T47D (cell line): ENCODE data around the gene TMCO2.

ENCODE experiments used
- DNase-seq, 2 experiments: peaks; one replicate each; pipeline versions ENCODE4 v3.0.0 to v3.0.0-alpha.2; 2011 to 2012; ENCODE audit warnings: low read depth in 1 of 2, low spot score in 1 of 2
- JUND ChIP-seq: IDR thresholded peaks from 2 replicates; pipeline ENCODE4 v1.6.1; 2012; ENCODE audit warnings: low read depth
- in situ Hi-C: cut with HindIII; loops from 2 replicates; pipeline ENCODE4 v1.10.0; 2016; ENCODE audit warnings: low sequenced_read_pairs, low pct_unique_long_range_greater_than_20kb

The TMCO2 gene

DNA sequence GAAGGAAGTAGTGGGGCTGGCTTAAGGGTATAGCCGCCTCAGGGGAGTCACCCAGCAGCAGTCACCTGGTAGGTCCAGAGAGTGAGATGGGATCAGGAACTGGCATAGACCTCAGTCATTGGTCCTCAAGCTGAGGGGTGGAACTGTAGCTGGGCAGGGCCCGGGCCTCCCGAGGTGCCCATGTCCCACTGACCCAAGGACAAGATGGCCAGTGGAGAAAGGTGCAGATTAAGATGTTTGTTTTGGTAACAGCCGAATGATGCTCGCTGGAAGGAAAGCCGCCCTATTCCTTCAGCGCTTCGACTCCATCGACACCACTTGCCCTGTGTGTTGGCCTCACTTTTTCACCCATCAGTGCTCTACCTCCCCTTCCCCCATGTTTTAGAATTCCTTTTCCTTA is 52.9 kb downstream of the TMCO2 start:
- DNase-seq = no peak
- in situ Hi-C loops = no loop called here
- TF ChIP-seq JUND = no peak

DNA sequence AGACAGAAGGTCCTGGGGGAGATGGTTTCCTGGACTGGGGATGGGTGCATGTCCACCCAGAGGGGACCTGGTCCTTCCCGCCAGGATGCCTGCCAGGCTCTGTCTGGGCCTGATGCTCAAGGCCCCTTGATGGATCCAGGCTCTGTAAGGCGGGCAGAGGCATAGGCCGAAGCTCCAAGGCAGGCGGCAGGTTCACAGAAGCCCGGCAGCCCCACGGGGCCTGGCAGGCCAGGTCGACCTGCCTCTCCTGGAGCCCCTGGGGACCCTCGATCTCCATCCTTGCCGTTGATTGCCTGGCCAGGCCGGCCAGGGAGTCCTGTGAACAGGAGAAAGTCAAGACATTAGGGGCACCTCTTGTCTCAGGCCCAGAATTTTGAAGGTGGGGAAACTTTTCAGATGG is 53.3 kb downstream of the TMCO2 start:
- in situ Hi-C loops = no loop called here
- TF ChIP-seq JUND = no peak
- no peak for DNase-seq
